ENCODE data around the gene ASTN1. TPM values are rescaled to one million over a fixed set of nuclear protein-coding genes. Genes with fewer than 3 reads are reported as not detected.

Gene ASTN1
- total RNA-seq, 1 experiment from 2014 or later: 0.42 TPM

DNA sequence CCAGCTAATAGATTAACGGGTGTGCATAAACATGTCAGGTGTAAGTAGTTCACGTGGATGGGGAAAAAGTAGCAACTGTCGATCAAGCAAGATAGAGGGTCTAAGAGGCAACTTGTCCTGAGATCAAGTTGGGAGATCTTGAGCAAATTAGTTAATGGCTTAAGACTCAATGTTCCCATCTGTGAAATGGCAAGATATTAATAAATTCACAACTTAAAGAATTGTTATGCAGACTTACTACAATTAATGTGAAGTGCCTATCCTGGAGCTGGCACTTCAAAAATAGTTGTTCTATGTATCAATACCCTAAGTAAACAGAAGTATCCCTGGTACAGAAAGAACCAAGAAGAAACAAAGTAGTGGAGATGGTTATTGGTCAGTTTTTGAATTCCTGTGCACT lies 312.4 kb downstream of the ASTN1 start:
- CTCF ChIA-PET: no interaction called here
- intact Hi-C loops (cut with micrococcal nuclease): no loop called here

DNA sequence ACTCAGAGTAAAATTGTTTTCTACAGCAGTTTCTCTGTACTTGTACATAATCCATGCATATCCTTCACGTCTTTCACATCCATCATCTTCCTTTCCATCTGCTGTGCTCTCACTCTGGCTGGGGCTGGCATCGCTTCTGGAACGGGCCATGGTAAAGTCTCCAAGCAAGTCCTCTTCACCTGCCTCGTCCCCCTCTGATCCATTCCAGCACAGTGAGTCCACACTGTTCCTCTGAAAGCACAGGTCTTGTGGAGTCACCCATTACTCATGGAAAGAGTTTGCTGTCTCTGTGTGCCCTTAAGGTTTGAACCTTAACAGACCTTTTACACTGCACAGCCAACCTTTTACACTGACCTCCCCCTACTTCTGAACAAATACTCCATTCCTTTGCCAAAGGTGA lies 313.6 kb downstream of the ASTN1 start:
- ChIA-PET POLR2A (no interaction called here), CTCF (no interaction called here), RAD21 (ENCODE audit: low non-redundant PET in 1 of 2, low total read pairs in 2 of 2, uncharacterized antibody in 2 of 2, unreplicated experiment in 2 of 2) (no interaction called here)
- H3K36me3 ChIP-seq (ENCODE audit: control insufficient read depth in 1 of 2, insufficient read depth in 2 of 2, low read length in 2 of 2): no peaks in the 10 kb centered on the region
- DNase-seq (ENCODE audit: low read depth, low spot score) (no peak), ATAC-seq (no peak)
- no peak overlapping the region for H3K4me3 ChIP-seq (replicated peaks in 1 of 2; ENCODE audit: low read depth in 1 of 2, low read length in 2 of 2)
- no peak overlapping the region for H3K4me2 ChIP-seq (ENCODE audit: low read length)
- H3K4me1 ChIP-seq (ENCODE audit: control insufficient read depth in 1 of 2, insufficient read depth in 2 of 2, low read length in 2 of 2): no peaks in the 10 kb centered on the region
- H3K79me2 ChIP-seq (ENCODE audit: insufficient read depth, low read length): no peaks in the 10 kb centered on the region
- H3K9me3 ChIP-seq (ENCODE audit: control insufficient read depth in 1 of 2, insufficient read depth in 1 of 2, low read depth in 1 of 2, low read length in 2 of 2): no peaks in the 10 kb centered on the region
- H3K27me3 ChIP-seq (ENCODE audit: insufficient read depth, low read length): no peaks in the 10 kb centered on the region
- no peak overlapping the region for H2AFZ ChIP-seq (ENCODE audit: low read depth, low read length, poor library complexity, severe bottlenecking)
- H3K27ac ChIP-seq (ENCODE audit: low read depth, low read length): no peak overlapping the region
- no TSS peak for BruUV-seq (replicated peaks)
- no peak overlapping the region for H3K9ac ChIP-seq (ENCODE audit: low read length)
- no peaks in the 10 kb centered on the region for H4K20me1 ChIP-seq (ENCODE audit: insufficient read depth)
- H3K9me2 ChIP-seq (ENCODE audit: insufficient read depth): no peaks in the 10 kb centered on the region
- intact Hi-C loops (cut with micrococcal nuclease): no loop called here
- TF ChIP-seq POLR2A (IDR thresholded peaks at IDR 0.05; ENCODE audit: borderline replicate concordance, extremely low read depth, insufficient read depth, insufficient read length) (no peak), RAD21 (IDR thresholded peaks at IDR 0.05; ENCODE audit: low read depth) (no peak), ELF1 (IDR thresholded peaks at IDR 0.05; ENCODE audit: borderline replicate concordance, low read depth) (no peak), SRF (IDR thresholded peaks at IDR 0.05; ENCODE audit: low read depth) (no peak), EZH2 (IDR thresholded peaks at IDR 0.05) (no peak), FOSL1 (IDR thresholded peaks at IDR 0.05; ENCODE audit: low read depth) (no peak)
- TF ChIP-seq, protein P1, sequence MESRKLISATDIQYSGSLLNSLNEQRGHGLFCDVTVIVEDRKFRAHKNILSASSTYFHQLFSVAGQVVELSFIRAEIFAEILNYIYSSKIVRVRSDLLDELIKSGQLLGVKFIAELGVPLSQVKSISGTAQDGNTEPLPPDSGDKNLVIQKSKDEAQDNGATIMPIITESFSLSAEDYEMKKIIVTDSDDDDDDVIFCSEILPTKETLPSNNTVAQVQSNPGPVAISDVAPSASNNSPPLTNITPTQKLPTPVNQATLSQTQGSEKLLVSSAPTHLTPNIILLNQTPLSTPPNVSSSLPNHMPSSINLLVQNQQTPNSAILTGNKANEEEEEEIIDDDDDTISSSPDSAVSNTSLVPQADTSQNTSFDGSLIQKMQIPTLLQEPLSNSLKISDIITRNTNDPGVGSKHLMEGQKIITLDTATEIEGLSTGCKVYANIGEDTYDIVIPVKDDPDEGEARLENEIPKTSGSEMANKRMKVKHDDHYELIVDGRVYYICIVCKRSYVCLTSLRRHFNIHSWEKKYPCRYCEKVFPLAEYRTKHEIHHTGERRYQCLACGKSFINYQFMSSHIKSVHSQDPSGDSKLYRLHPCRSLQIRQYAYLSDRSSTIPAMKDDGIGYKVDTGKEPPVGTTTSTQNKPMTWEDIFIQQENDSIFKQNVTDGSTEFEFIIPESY (IDR thresholded peaks at IDR 0.05; ENCODE audit: extremely low read depth, insufficient replicate concordance, low read length): no peak

More for the DNA sequence above, 312.4 kb downstream of the ASTN1 start:
- Histone ChIP-seq H4K20me1 (ENCODE audit: insufficient read depth) (no peaks in the 10 kb centered on the region), H3K79me2 (ENCODE audit: insufficient read depth, low read length) (no peaks in the 10 kb centered on the region), H3K9me3 (ENCODE audit: control insufficient read depth in 1 of 2, insufficient read depth in 1 of 2, low read depth in 1 of 2, low read length in 2 of 2) (no peaks in the 10 kb centered on the region), H2AFZ (ENCODE audit: low read depth, low read length, poor library complexity, severe bottlenecking) (no peak overlapping the region), H3K4me2 (ENCODE audit: low read length) (no peak overlapping the region), H3K27me3 (ENCODE audit: insufficient read depth, low read length) (peaks cover 5% of the 10 kb centered on the region; the same call in 1 of the 2 replicates), H3K9me2 (ENCODE audit: insufficient read depth) (no peaks in the 10 kb centered on the region), H3K27ac (ENCODE audit: low read depth, low read length) (no peak overlapping the region), H3K4me3 (replicated peaks in 1 of 2; ENCODE audit: low read depth in 1 of 2, low read length in 2 of 2) (no peak overlapping the region), H3K9ac (ENCODE audit: low read length) (no peak overlapping the region), H3K4me1 (ENCODE audit: control insufficient read depth in 1 of 2, insufficient read depth in 2 of 2, low read length in 2 of 2) (no peaks in the 10 kb centered on the region), H3K36me3 (ENCODE audit: control insufficient read depth in 1 of 2, insufficient read depth in 2 of 2, low read length in 2 of 2) (no peaks in the 10 kb centered on the region)
- TF ChIP-seq CBX3 (IDR thresholded peaks at IDR 0.05; ENCODE audit: low read depth) (no peak), EZH2 (IDR thresholded peaks at IDR 0.05) (no peak), SIN3A (IDR thresholded peaks at IDR 0.05; ENCODE audit: low read depth) (no peak), ELF1 (IDR thresholded peaks at IDR 0.05; ENCODE audit: borderline replicate concordance, low read depth) (no peak), POLR2AphosphoS5 (IDR thresholded peaks at IDR 0.05; ENCODE audit: low read depth, low read length) (no peak), POLR2A (IDR thresholded peaks at IDR 0.05; ENCODE audit: borderline replicate concordance, extremely low read depth, insufficient read depth, insufficient read length) (no peak), JUND (IDR thresholded peaks at IDR 0.05) (no peak), TCF7L2 (IDR thresholded peaks at IDR 0.05; ENCODE audit: borderline replicate concordance, extremely low read depth, insufficient read depth, insufficient read length) (no peak)
- no peak for DNase-seq (ENCODE audit: low read depth, low spot score)
- no peak for ATAC-seq
- ChIA-PET RAD21 (ENCODE audit: low non-redundant PET in 1 of 2, low total read pairs in 2 of 2, uncharacterized antibody in 2 of 2, unreplicated experiment in 2 of 2) (no interaction called here), POLR2A (no interaction called here)
- no TSS peak for BruUV-seq (replicated peaks)

Data from HCT116 (cell line).